ENCODE results near the gene ST6GALNAC5.

- TF ChIP-seq POLR2AphosphoS5 (IDR thresholded peaks at IDR 0.05; ENCODE audit: low read depth, low read length) (no peak), FOXP2 (optimal IDR thresholded peaks at IDR 0.05; ENCODE audit: borderline replicate concordance, extremely low read depth, extremely low read length, insufficient read depth) (no peak), TAF1 (IDR thresholded peaks at IDR 0.05; ENCODE audit: borderline replicate concordance, insufficient read depth, low read length) (no peak)
These were observed 34.8 kb upstream of the ST6GALNAC5 start for GRCh38 chr1:76832521-76832920.
